Prostate gland (tissue), 2 donors: ENCODE results near the gene AKAP8.

Experiments
- CTCF ChIP-seq, 4 experiments: fragments of 200-600 bp in 2 of 4; fragments of 450-650 bp in 2 of 4; sonication (generic) in 2 of 4; IDR thresholded peaks; 1 replicate in 3 of 4; 2 replicates in 1 of 4; pipeline ENCODE4 v1.5.1; 2016 to 2019; ENCODE audit warnings: antibody characterized with exemption in 4 of 4, mild to moderate bottlenecking in 2 of 4, moderate library complexity in 2 of 4
- POLR2A ChIP-seq: fragments of 450-650 bp; IDR thresholded peaks from one replicate; pipeline ENCODE4 v1.6.1; 2016; ENCODE audit warnings: antibody characterized with exemption, mild to moderate bottlenecking

DNA sequence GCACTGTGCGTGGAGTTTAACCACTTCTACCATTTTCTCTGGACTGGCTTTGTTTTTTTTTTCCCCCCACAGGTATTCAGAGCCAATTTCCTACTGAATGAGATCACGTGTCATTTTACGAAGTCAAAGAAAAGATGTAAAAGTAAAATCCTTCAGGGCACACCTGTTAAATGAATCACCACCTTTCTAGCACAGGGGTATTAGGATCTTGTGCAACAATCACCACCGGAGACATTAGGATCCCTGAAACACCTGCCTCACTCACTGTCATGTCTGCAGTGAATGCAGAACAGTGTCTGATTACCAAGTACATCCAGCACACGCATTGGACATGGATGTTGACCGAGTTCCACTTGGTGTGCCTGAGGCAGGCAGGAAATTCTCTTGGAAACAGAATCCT is 64.5 kb downstream of the AKAP8 start:
- TF ChIP-seq CTCF (IDR thresholded peaks at IDR 0.05) (no peak), POLR2A (no peak)
